ENCODE results near the gene IFITM2.

- no peak for TF ChIP-seq CTCF (IDR thresholded peaks at IDR 0.05; ENCODE audit: low read depth, low read length)
- TF ChIP-seq EZH2phosphoT487 (IDR thresholded peaks at IDR 0.05; ENCODE audit: low read depth): no peak
Measured at GRCh38 chr11:299081-299891, 8.3 kb upstream of the IFITM2 start, which contains the start of gene IFITM5.
